ENCODE measurements around the gene WDR93.

WDR93 gene

DNA sequence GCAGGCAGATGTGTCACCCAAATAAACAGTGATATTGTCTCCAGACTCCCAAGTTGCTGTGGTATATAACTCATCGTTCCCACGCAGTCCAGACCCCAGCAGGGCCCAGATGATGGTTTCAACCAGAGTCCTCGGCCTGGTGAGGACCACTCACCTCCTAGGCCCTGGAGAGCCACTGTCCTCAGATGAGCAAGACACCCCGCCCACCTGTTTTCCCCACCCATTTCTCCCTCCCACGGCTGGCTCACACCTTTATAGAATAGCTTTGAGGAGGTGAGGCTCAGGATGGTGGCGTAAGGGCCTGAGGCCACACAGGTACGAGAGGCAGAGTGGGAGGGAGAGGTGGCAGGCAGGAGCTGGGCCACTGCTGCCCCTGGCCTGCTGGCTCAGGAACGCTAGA lies 53.0 kb downstream of the WDR93 start:
- TF ChIP-seq ZFX (IDR thresholded peaks at IDR 0.05; ENCODE audit: borderline replicate concordance), result no peak
- TF ChIP-seq, protein P1, sequence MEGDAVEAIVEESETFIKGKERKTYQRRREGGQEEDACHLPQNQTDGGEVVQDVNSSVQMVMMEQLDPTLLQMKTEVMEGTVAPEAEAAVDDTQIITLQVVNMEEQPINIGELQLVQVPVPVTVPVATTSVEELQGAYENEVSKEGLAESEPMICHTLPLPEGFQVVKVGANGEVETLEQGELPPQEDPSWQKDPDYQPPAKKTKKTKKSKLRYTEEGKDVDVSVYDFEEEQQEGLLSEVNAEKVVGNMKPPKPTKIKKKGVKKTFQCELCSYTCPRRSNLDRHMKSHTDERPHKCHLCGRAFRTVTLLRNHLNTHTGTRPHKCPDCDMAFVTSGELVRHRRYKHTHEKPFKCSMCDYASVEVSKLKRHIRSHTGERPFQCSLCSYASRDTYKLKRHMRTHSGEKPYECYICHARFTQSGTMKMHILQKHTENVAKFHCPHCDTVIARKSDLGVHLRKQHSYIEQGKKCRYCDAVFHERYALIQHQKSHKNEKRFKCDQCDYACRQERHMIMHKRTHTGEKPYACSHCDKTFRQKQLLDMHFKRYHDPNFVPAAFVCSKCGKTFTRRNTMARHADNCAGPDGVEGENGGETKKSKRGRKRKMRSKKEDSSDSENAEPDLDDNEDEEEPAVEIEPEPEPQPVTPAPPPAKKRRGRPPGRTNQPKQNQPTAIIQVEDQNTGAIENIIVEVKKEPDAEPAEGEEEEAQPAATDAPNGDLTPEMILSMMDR (IDR thresholded peaks at IDR 0.05), result no peak
- no peak overlapping the region for H3K27ac ChIP-seq

DNA sequence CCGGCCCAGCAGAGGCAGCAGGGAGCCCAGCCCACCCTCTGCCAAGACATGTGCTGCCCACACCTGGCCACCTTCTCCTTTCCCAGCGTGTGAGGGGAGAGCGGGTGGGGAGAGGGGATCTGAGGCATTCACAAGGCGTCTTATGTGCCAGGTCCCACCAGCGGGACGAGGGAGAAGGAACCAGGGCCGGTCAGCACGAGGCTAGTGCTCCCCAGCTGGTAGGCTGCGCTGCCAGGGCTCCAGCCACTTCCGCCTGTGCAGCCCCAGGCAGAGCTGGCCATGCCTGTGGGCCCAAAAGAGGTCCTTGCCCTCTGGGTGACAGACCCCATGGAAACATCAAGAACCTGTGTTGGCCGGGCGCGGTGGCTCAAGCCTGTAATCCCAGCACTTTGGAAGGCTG lies 54.5 kb downstream of the WDR93 start:
- H3K27ac ChIP-seq, result no peak overlapping the region
- TF ChIP-seq ZFX (IDR thresholded peaks at IDR 0.05; ENCODE audit: borderline replicate concordance), result no peak
- TF ChIP-seq, protein P1 (IDR thresholded peaks at IDR 0.05), result no peak

DNA sequence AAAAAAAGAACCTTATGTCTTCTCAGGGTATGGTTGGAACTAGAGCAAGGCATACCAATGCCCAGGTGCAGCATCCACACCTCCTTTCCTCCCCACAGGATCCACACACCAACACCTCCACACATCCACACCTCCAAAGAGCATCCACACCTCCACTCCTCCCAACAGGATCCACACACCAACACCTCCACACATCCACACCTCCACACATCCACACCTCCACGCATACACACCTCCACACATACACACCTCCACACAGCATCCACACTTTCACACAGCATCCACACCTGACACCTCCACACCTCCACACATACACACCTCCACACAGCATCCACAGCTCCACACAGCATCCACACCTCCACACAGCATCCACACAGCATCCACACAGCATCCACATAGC lies 55.2 kb downstream of the WDR93 start:
- TF ChIP-seq, protein P1 (IDR thresholded peaks at IDR 0.05), result no peak
- TF ChIP-seq ZFX (IDR thresholded peaks at IDR 0.05; ENCODE audit: borderline replicate concordance), result no peak

DNA sequence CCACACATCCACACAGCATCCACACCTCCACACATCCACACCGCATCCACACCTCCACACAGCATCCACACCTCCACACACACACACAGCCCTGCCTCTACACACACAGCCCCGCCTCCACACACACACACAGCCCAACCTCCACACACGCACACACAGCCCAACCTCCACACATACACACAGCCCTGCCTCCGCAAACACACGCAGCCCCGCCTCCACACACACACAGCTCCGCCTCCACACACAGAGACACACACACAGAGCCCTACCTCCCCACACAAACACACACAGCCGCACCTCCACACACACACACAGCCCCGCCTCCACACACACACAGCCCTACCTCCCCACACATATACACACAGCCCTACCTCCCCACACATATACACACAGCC lies 55.8 kb downstream of the WDR93 start:
- TF ChIP-seq, protein P1 (IDR thresholded peaks at IDR 0.05), result no peak
- no peak for TF ChIP-seq ZFX (IDR thresholded peaks at IDR 0.05; ENCODE audit: borderline replicate concordance)
- H3K27ac ChIP-seq, result peak overlapping the region; percentile 42; the same call in 1 of the 2 replicates

More for the DNA sequence above, 55.2 kb downstream of the WDR93 start:
- H3K27ac ChIP-seq, result no peak overlapping the region

DNA sequence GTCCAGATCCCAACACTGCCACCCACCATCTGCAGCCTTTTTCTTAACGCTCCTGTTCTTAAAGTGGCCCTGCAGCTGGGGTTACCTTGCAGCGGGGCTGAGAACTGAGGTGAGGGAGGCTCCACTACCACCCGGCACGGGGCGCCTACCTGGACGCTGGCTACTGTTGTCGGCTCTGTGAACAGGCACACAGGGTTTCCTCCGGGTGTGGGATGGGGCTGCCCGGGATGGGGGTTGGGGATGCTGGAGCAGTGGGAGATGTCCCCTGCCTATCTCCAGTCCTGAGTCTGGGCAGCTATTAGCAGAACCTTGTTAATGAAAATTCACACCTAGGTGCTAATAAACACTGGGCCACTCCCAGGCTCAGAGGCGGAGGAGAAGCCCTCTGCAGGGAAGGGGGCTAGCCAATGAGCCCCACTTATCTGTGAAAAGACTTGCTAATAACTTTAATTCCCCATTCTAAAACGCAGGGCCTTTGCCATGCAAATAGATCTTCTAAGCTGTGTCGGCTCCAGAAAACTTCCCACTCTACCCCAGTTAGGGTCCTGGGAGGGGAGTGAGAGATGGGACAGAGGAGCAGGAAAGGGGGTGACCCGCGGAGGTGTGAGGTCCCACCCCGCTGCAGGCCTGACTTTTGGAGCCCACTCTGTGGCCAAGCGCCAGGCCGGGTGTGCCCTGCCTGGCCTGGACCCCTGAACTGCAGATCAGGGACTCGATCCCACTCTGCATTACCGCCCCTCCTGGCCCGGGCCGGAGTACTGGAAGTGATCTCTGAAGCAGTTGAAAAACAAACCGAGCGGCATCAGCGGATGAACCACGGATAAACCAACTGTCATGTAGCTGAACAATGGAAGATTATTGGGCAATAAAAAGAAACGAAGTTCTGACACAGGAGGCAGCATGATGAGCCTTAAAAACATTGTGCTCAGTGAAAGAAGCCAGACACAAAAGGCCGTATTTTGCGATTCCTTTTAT lies 57.4 kb downstream of the WDR93 start:
- TF ChIP-seq, protein P1 (IDR thresholded peaks at IDR 0.05), result no peak
- no peak for TF ChIP-seq ZFX (IDR thresholded peaks at IDR 0.05; ENCODE audit: borderline replicate concordance)
- peak overlapping the region; percentile 42; the same call in 1 of the 2 replicates for H3K27ac ChIP-seq

DNA sequence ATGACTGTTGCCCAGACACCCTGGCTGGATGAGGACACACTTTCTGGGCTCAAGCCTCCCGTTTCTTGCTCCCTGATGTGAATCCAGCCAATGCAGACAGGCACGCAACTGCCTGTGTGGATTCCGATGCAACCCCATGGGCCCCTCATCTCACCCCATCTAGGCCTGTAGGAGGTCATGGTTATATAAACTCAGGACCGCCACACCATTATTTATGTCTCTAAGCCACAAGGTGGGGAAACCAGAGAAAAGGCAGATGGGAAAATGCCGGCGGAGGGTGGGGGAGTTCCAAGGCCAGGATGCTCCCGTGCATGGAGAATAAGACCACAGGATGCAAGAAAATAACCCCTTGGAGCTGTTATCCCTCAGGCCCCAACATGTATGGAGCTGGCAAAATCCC lies 58.4 kb downstream of the WDR93 start:
- TF ChIP-seq, protein P1 (IDR thresholded peaks at IDR 0.05), result no peak
- TF ChIP-seq ZFX (IDR thresholded peaks at IDR 0.05; ENCODE audit: borderline replicate concordance), result no peak
- H3K27ac ChIP-seq, result peak overlapping the region; percentile 42; the same call in 1 of the 2 replicates

DNA sequence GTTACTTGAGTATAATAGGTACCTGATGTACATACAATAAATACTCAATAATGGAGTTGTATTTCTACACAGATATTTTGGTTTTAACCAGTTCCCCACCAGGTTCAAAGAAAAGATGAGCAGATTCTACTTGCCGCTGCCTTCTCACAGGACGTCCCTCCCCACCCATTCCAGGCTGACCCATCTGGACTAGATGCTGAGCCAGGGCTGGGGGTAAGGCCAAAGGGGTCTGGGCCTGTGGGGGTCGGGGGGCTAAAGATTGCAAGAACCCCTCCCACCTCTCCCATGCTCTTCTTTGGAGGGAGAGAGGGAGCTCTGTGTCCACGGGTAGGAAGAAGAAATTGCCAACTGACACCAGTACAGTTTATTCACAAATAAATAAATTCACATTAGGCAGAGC lies 58.9 kb downstream of the WDR93 start:
- TF ChIP-seq ZFX (IDR thresholded peaks at IDR 0.05; ENCODE audit: borderline replicate concordance), result no peak
- TF ChIP-seq, protein P1 (IDR thresholded peaks at IDR 0.05), result no peak
- peak overlapping the region; percentile 90; the same call in 1 of the 2 replicates for H3K27ac ChIP-seq
